Measurements from ENCODE around the gene ZNF558.

The ZNF558 gene

DNA sequence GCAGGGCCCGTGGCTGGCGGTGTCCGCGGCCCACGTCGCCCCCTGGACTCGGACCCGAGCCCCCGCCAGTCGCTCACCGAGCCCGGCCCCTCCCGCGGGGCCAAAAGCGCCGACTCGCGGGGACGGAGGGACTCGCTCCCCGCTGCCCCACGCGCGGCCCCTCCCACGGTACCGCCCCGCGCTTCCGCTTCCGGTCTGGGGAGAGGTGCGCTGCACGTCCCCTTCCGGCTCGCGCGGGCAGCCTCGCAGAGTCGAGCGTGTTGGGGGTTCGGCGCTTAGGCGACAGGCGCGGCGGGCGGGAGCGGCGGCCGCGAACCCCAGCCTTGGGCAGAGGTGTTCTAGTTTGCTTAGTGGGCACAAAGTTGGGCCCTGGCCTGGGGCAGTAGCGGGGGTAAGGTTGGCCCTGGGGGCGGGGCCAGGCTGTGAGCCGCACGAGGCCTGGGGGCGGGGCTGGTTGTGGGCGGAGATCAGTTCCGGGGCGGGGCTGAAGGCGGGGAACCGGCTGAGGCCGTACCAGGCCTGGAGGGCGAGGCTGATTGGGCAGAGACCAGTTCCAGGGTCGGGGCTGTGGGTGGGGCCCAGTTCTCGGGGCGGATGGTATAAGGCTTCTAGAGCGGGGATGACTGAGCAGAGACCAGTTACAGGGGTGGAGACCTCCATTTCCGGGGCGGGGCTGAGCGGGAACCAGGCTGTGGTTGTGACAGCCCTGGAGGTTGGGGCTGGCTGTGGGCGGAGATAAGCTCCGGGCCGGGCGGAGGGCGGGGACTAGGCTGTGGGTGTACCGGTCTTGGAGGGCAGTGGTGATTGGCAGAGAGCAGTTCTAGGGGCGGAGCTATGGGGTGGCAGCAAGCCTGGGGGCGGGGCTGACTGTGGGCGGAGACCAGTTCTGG is at the start of gene ZNF558, which contains the start of gene MBD3L1:
ZNF558 (minus strand) TSS at position 173 of the 890 bp plus-strand sequence. CDS start 9,645 bp downstream, outside the sequence.
MBD3L1 (plus strand) TSS at position 246 of the 890 bp plus-strand sequence. CDS start 10,302 bp downstream, outside the sequence.
- DNase-seq (ENCODE audit: low read depth) = peak; percentile 97

- DNase-seq (ENCODE audit: low read depth) = no peak
Measured at GRCh38 chr19:8881512-8881911, 49.4 kb upstream of the ZNF558 start.

- DNase-seq (ENCODE audit: low read depth) = no peak
Measured at GRCh38 chr19:8880868-8881488, 48.9 kb upstream of the ZNF558 start.

- DNase-seq (ENCODE audit: low read depth) = no peak
Measured at GRCh38 chr19:8877854-8878705, 46.0 kb upstream of the ZNF558 start.

DNA sequence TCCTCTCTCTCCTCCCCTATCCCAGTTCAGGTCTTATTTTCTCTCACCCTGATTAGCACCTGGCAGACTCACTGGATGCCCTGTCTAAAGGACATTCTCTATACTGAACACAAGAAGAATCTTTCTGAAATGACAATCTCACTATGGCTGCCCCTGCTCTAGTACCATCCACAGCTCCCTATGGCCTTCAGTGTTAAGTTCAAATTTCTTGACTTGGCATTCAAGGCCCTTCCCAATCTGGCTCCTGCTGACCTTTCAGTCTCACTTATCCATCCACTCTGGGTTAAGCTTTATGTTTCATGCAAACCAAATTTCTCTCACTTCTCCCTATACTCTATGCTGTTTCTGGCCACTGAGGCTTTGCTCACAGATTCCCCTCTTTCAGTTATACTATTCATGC is 34.2 kb upstream of the ZNF558 start:
- no peak for DNase-seq (ENCODE audit: low read depth)

- no peak for DNase-seq (ENCODE audit: low read depth)
Measured at GRCh38 chr19:8858260-8858659, 26.2 kb upstream of the ZNF558 start.

DNA sequence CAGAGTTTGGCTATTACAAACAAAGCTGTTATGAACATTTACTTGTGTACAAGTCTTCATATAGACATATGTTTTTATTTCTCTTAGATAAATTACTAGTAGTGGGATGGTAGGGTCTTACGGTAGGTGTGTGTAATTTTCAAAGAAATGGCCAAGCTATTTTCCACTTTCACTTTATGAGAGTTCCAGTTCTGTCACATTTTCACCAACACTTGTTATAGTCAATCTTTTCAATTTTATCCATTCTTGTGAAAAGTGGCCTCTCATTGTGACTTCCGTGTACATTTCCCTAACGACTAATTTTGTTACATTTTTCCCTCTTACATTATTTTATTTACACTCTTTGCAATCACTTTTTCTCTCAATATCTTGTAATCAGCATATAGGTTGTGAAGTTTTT is 18.4 kb upstream of the ZNF558 start:
- no peak for DNase-seq (ENCODE audit: low read depth)

DNA sequence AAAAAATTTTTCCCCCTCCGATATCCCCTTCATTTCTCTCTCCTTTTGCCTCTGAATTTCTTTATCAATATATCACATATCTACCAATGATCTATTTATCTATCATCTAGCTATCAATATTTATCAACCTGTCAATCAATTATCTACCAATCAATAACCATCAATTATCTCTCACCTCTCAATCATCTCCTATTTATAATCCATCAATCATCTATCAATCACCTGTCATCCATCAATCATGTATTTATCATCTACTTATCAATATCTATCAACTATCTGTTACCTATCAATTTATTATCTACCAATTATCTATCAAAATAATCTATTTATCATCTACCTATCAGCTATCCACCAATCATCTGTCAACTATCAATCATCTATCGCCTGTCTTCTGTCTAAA is 17.1 kb upstream of the ZNF558 start:
- DNase-seq (ENCODE audit: low read depth) = no peak

- no peak for DNase-seq (ENCODE audit: low read depth)
Measured at GRCh38 chr19:8846819-8847218, 14.7 kb upstream of the ZNF558 start.

GRCh38 chr19:8840708-8841107 is 8.6 kb upstream of the ZNF558 start:
- DNase-seq (ENCODE audit: low read depth) = no peak

- no peak for DNase-seq (ENCODE audit: low read depth)
Measured at GRCh38 chr19:8835877-8836276, 3.8 kb upstream of the ZNF558 start.

GRCh38 chr19:8835446-8835845 is 3.3 kb upstream of the ZNF558 start:
- DNase-seq (ENCODE audit: low read depth) = no peak

GRCh38 chr19:8831832-8832131 is 322 bp downstream of the ZNF558 start:
- no peak for DNase-seq (ENCODE audit: low read depth)

DNA sequence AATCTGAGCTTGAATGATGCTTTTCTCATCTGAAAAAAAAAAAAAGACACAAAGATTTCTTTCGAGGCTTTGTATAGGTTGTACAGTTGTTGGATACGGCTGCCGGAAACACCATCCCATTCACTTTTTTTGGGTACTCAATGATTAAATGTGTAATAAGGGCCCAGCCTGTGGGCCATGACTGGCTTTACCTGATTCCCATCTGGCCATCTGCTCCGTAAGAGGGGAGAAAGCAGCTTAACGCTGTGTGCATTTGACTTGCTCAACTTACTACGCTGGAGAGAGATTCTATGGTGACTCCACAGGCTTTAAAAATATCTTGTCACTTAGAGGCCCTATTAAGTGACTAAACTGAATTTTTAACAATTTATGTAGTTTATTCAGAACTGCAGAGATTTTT is 731 bp downstream of the ZNF558 start:
- no peak for DNase-seq (ENCODE audit: low read depth)

- no peak for DNase-seq (ENCODE audit: low read depth)
Measured at GRCh38 chr19:8827277-8827676, 4.8 kb downstream of the ZNF558 start.

- no peak for DNase-seq (ENCODE audit: low read depth)
Measured at GRCh38 chr19:8826371-8826770, 5.7 kb downstream of the ZNF558 start.

GRCh38 chr19:8821748-8822241 is 10.3 kb downstream of the ZNF558 start:
- DNase-seq (ENCODE audit: low read depth) = no peak

GRCh38 chr19:8820234-8820633 is 11.9 kb downstream of the ZNF558 start:
- DNase-seq (ENCODE audit: low read depth) = no peak

DNA sequence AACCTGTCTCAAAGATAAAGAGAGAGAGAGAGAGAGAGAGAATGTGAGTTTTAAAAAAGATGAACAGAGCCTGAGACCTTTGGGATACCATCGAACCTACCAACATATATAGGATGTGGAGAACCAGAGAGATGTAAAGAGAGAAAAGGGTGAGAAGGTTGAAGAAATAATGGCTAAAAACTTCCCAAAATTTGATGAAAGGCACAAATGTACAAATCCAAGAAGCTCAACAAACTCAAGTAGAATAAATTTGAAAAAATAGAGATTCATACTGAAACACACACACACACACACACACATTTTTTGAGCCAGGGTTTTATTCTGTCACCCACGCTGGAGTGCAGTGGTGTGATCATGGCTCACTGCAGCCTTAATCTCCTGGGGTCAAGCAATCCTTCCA is 16.3 kb downstream of the ZNF558 start:
- no peak for DNase-seq (ENCODE audit: low read depth)

DNA sequence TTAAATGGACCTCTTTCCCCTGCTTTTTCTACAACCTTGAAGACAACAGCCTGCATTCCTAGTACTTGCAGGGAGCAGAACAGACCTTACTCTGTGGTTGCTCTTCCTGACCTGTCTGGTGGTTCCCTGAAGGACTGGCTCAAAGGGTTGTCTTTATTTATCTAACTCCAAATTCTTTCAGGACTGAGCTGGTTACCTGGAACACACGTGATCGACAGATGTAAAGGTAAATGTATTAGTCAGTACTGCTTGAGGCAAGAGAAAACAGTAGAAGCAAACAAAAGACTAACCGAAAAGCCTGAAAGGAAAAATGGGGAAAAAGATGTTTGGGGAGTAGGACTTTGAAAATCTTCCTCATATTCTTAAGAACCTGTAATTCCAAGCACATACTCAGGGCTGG is 17.9 kb downstream of the ZNF558 start:
- DNase-seq (ENCODE audit: low read depth) = no peak

GRCh38 chr19:8811315-8812172 is 20.6 kb downstream of the ZNF558 start:
- no peak for DNase-seq (ENCODE audit: low read depth)

All from activated T-cell treated with anti-CD3 and anti-CD28 coated beads for 48 hours (primary cell).